NCI-H2227 (cell line): ENCODE measurements around the gene FER1L5.

Source experiments
- DNase-seq: peaks from one replicate; lab custom pipeline; 2025; ENCODE audit not compliant: unreplicated experiment; lab: John Stamatoyannopoulos, UW

Gene FER1L5

GRCh38 chr2:96694816-96695455 is 52.4 kb downstream of the FER1L5 start:
- DNase-seq = no peak

DNA sequence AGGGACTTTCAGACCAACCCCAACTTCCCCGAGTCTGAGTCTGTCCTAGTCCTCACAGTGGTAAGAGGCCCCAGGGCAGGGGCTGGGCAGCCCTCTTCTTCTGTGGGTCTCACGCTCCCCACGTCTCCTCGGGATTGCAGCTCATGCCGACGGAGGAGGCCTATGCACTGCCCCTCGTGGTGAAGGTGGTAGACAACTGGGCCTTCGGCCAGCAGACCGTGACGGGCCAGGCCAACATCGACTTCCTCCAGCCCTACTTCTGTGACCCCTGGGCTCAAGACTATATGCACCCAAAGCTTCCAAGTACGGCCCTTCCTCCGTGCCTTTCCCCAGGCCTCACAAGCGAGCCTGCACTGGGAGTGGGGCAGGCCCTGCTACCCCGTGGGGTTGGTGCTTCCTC is 53.0 kb downstream of the FER1L5 start:
- DNase-seq = no peak

DNA sequence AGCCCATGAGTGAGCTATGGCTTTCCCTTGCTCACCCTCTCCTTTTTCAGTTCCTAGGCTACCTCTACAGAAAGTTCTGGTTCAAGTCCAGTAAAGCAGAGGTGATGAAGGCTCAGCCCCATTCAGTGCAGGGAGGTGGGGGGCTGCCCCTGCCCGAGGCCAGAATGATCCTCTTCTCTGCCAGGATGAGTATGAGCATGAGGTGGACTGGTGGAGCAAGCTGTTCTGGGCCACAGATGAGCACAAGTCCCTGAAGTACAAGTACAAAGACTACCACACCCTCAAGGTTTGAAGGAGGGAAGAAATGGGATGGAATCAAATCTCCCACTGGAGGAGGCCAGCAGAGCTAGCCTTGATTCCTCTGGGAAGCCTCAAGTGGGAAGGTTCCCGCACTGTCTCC is 54.9 kb downstream of the FER1L5 start:
- no peak for DNase-seq

- no peak for DNase-seq
Observed at GRCh38 chr2:96698221-96698861, 55.8 kb downstream of the FER1L5 start.

- DNase-seq = no peak
Observed at GRCh38 chr2:96699021-96699420, 56.5 kb downstream of the FER1L5 start.

GRCh38 chr2:96699621-96700020 is 57.1 kb downstream of the FER1L5 start:
- DNase-seq = no peak

- DNase-seq = no peak
Observed at GRCh38 chr2:96700086-96700485, 57.5 kb downstream of the FER1L5 start.

DNA sequence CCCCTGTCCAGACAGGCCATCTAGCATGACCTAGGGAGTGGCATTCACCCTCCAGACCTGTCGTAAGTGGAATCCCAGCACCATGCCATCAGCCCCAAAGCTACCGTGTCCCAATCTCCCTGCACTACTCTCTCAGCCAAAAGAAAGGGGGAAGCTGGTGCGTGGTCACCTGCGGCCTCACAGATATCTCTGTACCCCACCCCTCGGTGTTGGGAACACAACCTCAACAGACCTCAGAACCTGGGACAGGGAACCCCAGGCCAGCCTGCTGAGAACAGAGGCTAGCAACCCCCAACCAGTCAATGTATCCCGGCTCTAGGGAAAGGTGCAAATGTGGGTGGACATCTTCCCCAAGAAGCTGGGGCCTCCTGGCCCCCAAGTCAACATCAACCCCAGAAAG is 59.1 kb downstream of the FER1L5 start:
- DNase-seq = no peak

DNA sequence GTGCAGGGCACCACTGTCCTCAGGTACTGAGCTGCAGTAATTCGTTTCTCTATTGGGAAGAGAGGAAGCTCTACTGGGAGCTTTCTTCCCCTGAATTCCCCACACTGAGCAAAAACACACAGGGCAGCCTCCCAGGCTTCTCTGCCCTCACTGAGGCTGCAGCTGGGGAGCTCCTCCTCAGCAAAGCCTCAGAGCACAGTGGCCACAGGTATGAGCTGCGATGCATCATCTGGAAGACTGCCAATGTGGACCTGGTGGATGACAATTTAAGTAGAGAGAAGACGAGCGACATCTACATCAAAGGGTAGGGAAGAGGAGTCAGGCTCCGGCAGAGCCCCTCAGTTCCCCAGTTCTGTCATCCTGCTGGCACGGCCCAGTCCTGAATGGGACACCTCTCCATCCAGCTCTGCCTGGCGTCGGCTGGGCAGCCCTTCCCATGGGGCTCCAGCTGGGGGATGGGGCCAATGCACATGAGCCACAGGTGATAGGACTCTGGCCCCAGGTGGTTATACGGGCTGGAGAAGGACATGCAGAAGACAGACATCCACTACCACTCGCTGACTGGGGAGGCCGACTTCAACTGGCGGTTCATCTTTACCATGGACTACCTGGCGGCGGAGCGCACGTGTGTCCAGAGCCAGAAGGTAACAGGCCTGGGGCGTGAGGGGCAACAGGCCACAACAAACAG is 59.7 kb downstream of the FER1L5 start:
- no peak for DNase-seq

DNA sequence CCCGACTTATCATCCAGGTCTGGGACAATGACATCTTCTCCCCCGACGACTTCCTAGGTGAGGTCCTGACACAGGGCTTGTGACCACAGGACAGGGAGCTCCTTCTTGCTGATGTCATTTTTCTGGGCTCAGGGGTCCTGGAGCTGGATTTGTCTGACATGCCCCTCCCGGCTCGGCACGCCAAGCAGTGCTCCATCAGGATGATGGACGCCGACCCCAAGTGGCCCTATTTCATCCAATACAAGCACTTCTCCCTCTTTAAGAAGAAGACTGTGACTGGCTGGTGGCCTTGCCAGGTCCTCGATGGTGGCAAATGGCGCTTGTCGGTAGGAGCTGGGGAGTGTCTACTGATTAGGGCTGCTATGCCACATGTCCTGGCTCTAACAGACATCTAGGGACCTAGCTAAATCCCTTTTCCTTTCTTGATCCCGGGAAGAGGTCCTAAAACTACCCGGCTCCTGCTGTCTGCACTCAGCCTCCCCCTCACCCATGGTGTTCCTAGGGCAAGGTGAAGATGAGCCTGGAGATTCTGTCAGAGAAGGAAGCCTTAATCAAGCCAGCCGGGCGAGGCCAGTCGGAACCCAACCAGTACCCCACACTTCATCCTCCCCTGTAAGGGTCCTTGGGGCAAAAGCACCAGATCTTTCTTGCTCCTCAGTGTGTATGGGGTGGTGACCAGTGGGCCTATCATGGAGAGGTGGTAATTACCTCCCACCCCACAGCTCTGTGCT is 60.6 kb downstream of the FER1L5 start:
- no peak for DNase-seq

DNA sequence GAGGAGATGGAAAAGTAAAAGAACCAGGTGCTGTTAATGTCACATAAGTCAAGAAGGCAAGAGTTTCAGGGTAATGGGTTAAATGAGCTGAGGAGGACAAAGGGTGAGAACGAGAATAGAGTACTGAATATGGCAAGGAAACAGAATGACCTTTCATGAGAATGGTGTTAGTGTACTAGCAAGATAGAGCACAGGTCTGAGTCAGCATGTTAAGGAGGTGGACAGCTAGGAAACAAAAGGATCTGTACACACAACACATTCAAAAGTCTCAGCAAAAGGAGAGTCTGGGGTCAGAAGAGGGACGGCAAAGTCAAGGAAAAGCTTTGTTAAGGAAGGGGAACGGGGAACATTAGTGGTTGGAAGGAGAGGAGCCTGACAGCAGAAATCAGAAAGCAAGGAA is 68.4 kb downstream of the FER1L5 start:
- DNase-seq = no peak

DNA sequence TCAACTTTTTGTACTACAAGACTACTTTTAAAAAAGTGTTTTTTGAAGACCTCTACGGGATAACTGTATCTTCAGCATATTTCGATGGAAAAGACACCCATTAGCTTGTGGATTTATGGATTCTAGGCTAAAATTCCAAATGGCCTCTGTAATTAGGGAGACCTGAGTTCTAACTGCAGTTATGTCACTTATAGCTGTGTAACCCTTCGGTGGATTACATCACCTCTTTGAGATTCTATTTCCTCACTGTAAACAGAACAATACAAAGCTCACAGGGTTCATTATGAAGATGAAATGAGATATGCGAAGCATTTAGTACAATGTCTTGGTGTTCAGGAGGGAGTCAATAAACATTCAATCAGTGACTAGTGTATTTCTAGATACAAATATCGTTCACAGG is 73.1 kb downstream of the FER1L5 start:
- no peak for DNase-seq

DNA sequence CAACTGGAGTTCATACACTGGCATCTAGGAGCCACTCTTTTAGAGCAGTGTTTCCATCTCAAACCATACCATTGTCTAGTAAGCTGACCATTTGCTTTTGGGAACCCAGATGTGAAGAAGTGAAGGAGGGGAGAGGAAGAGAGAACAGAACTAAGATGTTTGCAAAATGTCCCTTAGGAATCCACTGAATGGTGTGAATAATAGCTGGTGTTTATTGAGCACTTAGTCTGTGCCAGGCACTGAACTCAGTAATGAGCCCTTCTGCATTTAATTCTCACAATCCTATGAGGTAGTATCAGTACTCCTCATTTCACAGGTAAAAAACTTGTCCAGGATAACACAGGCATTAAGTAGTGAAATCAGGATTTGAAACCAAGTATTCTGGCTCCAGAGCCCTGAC is 73.8 kb downstream of the FER1L5 start:
- DNase-seq = no peak

DNA sequence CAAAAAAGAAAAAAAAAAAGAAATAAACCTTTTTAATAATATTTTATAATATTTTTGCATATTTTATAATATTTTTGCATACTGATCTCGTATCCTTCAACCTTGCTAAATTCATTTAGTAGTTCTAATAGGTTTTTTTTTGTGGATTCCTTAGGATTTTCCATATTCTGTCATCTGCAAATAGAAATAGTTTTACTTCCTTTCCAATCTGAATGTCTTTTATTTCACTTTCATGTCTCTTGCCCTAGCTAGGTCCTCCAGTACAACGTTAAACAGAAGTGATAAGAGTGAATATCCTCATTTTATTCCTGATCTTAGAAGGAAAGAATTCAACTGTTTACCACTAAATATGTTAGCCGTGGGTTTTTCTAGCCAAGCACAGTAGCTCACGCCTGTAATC is 83.6 kb downstream of the FER1L5 start:
- DNase-seq = no peak

DNA sequence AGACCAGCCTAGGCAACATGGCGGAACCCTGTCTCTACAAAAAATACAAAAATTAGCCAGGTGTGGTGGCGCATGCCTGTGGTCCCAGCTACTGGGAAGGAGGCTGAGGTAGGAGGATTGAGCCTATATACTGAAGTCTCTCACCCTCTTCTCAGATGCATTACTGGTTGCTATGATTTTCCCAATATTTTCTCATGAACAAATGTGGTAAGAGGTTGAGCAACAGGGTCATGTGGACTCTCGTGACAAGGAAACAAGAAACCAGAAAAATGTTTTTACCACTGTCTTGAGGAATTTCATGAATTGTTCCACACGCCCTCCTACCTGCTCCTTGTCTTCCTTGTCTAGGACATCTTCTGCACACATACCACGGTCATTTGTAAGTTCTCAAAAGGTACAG is 84.9 kb downstream of the FER1L5 start:
- DNase-seq = no peak

DNA sequence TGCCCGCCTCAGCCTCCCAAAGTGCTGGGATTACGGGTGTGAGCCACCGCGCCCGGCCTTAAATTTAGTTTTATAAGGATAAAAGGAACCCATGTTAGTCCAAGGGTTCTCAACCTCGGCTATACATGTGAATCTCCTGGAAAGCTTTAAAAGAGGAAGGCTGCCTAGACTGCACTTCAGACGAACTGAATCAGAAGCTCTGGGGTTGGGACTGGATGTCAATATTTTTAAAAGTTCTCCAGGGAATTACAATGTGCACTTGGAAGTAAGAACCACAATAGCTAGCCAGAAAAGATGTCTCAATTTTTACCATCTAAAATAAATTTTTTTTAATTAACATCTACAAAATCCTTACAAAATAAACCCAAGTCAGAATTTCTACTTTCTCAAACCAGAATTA is 87.2 kb downstream of the FER1L5 start:
- DNase-seq = no peak

DNA sequence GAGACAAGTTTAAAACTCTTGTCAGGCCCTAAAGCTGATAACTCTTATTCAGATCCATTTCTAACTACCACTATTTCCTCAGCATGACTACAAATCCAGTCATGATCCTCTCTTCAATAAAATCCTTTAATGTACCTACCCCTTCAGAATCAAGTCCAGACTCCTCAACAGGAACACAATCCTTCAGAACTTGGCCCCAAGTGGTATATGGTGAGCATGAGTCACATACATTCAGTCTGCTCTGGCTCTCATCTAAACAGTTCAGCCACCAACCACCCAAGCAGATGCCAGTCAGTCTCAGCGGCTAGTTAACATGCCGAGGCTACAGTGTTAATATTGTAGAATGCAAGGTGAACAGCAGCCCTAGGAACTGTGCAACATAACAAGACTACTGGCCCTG is 87.6 kb downstream of the FER1L5 start:
- DNase-seq = no peak

DNA sequence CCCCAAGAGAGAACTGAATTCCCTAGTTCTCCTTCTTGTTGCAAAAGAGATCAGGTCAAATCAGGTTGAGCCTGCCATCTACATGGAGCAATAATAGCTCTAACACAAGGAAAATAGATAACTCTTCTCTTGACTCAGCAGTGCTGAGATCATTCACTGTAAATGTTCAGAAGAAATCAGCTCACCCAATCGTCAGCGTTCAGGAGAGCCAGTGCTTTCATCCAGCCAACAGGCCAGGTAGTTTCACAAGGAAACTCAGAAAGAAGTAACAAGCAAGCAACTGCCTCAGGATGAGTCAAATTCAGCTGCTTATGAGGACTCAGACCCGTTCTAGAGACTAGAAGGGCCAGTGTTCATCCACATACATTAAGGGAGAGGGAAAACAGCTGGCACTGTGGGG is 91.4 kb downstream of the FER1L5 start:
- no peak for DNase-seq

DNA sequence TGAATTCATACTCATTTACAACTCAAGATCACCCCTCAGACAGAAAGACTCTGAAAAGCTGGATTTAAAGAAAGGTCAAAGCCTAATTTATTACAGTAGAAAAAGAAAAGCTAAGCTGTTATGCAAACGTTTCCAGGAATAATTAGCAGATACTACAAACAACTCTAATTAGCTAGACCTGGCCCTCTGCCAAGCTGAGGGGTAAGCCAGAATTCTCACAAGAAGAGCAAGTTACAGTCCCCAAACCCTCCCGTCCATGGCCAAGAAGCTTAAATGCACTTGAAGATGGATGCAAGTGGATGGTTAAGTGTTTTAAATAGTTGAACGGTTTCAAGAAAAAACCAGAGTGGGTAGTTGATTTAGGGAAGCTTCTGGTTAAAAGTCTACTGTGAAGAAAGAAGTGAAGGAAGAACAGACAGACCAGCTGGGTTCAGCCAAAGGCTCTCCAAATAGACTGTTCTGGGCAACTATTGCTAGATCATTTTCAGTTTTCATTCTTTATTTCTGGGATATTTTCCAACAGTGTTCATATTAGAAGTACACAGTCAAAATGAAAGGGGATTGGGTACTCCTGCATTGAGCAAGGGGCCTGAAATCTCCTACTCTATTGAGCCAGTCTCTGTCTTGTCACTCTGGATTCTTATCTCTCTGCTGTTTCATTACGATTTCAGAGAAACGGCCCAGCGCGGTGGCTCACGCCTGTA is 92.5 kb downstream of the FER1L5 start:
- no peak for DNase-seq

GRCh38 chr2:96737251-96737650 is 94.7 kb downstream of the FER1L5 start:
- no peak for DNase-seq

DNA sequence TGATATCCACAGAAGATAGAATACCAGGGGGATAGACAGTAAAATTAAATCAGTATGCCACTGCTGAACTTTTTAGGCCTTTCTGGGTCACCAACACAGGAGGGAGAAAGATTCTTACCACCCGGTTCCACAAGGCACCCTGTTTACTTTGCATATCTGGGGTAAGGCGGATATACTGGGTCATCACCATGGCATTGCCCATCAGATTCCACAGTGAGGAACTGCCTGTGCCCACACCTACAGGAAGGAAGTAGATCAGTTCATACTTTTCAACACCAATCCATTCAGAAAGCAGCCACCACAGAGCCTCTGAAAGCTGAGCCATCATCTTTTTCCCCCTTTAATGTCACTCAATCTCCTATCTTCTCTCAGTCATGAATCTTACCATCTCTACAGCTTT is 95.3 kb downstream of the FER1L5 start:
- no peak for DNase-seq
